HG02885 (cell line): ENCODE results near the gene WDR86.

Experiments
- ATAC-seq: cut with Tn5 transposase; IDR thresholded peaks from one replicate; pipeline ENCODE4 v1.9.1; 2021; ENCODE audit warnings: mild to moderate bottlenecking; ENCODE audit not compliant: unreplicated experiment, poor library complexity

Gene WDR86

DNA sequence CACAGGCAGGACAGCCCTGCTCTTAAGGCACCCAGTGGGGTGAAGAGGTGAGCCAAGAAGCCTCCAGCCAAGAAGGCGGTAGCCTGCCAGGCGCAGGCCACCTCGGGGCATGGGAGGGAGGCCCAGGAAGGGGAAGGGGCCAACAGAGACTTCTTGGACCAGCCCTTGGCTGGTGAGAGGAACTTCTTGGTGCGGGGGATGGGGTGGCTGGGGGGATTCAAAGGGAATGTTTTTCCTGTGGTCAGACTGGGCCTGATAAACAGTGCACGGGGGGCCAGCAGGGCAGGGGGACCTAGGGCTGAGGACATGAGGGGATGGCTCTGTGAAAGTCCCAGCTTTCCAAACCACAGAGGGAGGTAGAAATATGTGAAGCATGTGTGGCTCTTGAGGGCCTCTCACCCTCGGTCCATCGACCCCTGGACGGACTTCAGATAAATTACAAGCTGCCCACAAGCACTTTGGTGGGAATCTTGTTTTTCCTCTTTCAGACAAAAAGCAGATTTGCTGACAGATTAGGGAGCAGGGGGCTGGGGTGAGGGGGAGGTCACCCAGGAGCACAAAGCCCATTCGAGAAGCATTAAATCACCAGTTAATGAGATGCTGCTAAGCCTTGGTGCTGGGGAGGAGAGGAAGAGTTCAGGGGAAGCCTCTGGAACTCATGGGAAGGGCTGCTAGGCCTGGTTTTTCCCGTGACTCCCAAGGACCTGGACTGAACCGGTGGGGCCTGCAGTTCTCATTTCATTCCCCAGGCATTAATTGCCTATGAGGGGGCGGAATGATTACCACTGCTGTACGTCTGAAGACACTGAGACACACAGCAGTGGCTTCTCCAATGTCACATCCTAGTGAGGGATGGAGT is 18.8 kb upstream of the WDR86 start:
- ATAC-seq = no peak

- ATAC-seq = no peak
Observed at GRCh38 chr7:151427705-151428377, 18.0 kb upstream of the WDR86 start.

DNA sequence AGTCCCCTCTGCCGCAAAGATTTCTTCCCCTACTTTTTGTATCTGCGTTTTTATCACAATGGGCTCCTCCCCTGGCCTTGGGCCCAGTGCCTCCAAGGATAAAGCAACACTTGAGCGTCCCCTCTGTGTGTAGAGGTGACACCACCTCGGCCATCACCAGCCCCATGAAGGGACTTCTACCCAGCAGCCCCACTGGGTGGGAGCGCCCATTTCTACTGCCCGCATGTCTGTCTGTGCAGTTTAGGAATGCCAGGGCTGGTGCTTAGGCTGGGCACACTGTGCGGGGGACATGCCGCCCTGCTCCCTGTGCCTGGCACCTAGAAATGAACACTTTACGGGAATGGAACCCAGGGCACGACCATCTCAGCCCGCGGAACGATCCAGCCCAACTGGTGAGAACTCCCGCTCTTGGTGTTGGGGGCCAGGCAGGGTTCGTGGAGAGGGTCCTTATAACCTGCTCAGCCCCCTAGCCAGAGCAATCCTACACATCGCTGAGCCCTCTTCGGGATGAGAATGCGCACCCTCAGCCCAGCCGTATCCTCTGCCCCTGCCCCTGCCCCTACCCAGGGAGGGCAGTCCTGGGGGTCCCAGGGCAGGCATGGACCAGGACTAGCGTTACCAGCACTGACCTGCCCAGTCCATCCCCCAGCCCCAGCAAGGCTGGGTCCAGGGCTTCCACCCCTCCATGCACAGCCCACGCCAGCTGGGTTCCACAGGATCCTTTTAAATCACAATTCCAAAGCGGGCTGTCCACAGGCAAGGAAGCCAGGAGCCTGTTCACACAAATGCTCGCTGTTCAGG is 17.3 kb upstream of the WDR86 start:
- ATAC-seq = no peak

- no peak for ATAC-seq
Observed at GRCh38 chr7:151426441-151426903, 16.6 kb upstream of the WDR86 start.

DNA sequence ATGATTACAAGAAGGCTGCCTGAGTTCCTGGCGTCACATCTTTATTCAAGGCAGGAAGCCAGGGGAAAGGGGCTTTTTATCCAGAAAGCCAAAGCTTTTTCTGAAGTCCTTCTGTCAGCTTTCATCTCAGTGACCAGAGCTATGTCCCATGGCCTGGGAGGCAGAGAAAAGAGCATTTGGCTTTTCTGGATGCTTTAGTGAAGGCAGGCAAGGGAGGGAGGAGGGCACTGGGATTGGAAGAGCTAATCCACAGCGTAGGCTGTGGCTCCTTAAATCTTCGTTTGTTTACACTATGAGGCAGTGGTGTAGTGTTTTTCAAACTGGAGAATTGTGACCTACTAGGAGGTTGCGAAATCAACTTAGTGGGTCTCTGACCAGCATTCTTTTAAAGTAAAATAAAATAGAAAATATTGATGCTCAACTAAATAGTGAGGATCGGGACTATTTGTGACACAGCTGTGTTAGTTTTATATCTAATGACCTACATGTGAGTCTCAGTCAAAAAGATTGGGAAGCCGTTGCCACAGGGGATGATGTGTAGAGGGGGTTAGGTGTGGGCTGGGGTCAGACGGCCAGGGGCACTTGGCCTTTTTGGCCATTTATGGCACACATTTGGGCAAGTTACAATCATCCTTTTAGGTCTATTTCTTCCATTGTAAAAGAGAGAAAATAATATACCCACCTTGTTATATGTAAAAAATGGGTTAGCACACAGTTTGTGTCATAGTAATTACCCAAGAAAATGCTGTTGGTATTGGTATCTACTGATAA is 16.0 kb upstream of the WDR86 start:
- no peak for ATAC-seq

DNA sequence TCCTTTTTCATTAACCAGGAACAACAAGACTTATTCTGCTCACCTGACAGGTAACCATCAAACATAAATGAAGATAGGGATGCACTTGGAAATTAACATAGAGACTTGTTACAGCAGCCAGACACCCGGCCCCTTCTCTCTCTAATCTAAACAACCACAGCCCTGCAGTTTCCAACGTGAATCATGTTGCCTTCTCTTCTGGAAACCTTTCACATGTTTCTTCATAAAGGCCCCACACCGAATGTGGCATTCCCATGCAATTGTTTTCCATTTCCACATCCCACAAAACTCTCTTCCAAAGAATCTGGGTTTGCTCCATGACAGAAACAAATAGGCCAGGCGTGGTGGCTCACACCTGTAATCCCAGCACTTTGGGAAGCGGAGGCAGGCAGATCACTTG is 15.0 kb upstream of the WDR86 start:
- ATAC-seq = no peak

DNA sequence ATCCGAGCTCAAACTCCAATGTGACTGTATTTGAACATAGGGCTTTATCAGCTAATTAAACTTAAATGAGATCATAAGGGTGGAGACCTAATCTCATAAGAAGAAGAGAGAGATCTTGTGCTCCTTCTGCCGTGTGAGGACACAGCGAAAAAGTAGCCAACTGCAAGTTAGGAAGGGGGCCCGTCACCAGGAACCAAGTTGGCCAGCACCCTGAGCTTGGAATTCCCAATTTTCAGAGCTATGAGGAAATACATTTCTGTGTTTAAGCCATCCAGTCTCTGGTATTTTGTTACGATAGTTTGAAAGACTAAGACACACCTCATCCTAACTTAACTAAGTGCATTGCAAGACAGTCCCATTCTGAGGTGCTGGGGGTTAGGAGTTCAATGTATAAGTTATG is 14.1 kb upstream of the WDR86 start:
- no peak for ATAC-seq

DNA sequence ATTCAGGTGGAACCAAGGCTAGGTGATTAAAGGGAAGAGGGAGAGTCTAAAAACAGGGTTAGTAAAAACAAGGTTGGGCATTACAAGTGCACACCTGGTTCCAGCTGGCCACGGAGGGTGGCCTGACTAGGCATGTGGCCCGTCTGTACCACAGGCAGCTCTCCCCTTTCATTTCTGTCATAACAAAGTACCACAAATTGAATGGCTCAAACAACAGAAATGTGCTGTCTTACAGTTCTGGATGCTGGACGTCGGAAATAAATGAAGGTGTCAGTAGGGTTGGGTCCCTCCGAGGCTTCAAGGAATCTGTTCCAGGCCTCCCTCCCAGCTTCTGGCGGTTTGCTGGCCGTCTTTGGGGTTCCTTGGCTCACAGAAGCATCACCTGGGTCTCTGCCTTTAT is 13.4 kb upstream of the WDR86 start:
- no peak for ATAC-seq

- no peak for ATAC-seq
Observed at GRCh38 chr7:151422212-151422611, 12.4 kb upstream of the WDR86 start.

- ATAC-seq = no peak
Observed at GRCh38 chr7:151420144-151420543, 10.3 kb upstream of the WDR86 start.

DNA sequence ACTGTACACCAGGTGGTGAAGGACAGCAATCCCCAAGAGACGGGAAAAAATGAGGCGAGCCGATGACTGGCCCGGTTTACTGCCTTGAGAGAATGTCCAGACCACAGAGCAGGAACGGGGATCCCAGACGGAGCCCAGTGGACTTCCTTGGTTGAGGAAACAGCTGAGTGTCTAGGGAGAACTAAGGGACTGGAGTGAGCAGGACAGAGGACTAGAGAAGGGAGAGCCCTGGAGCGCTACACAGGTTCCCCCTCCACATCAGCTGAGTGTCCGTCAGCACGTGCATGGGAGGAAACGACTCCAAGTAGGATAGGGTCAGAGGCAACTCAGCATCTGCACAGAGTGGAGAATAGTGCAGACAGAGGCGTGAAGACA is 7.1 kb upstream of the WDR86 start:
- ATAC-seq = no peak

DNA sequence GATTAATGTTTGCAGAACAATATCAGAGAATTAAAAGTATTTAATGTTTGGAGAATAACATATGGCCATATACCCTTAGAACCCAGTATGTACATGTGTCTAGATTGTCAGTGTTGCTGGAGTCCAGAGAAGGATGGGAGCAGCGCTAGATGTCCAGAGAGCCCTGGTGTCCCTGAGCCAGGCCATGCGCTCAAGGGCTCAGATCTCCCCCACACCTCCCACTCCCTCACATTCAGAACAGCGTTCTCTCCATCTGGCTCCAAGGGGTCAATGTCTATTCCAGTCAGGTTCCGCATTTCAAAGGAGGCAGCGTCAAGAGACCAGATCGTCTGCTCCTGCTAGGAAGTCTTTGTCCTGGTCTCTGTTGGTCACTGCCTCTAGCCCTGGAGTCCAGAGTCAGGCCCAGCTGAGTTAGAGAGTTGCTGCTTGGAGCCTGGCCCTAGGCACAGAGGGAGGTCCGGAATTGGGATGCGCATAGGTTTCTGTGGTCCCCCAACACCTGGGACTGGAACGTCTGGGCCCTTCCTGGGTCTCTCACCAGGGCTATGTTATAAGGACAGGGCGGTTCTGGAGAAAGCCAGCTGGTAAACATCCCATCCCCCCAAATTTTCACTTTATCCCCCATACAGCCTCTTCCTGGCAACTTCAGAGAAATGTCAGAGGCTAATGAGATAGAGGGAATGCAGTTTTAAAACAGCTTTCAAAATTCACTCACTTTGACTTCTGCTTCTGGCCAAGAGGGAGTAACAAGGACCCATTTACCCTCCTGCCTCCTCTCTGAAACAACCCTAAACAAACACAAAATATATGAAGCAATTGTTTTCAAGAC is 6.5 kb upstream of the WDR86 start:
- no peak for ATAC-seq

DNA sequence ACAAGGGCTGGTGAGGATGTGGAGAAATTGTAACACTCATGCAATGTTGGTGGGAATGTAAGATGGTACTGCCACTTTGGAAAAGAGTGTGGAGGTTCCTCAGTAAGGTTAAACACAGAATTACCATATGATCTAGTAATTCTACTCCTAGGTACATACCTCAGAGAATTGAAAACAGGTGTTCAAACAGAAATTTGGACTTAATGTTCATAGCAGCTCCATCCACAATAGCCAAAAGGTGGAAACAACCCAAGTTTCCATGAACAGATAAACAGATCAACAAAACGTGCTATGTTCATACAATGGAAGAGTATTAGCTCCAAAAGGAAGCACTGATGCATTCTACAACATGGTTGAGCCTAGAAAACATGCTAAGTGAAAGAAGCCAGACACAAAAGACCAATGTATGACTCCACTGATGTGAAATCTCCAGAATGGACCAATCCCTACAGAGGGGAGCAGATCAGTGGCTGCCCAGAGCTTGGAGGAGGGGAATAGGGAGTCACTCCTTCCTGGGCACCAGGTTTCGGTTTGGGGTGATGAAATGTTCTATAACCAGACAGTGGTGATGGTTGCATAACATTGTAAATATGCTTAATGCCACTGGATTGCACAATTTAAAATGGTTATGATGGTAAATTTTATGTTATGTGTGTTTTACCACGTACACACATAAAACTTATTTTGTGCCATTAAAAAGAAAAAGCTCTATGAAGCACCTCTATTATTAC is 5.7 kb upstream of the WDR86 start:
- ATAC-seq = no peak

- no peak for ATAC-seq
Observed at GRCh38 chr7:151413241-151413640, 3.4 kb upstream of the WDR86 start.

DNA sequence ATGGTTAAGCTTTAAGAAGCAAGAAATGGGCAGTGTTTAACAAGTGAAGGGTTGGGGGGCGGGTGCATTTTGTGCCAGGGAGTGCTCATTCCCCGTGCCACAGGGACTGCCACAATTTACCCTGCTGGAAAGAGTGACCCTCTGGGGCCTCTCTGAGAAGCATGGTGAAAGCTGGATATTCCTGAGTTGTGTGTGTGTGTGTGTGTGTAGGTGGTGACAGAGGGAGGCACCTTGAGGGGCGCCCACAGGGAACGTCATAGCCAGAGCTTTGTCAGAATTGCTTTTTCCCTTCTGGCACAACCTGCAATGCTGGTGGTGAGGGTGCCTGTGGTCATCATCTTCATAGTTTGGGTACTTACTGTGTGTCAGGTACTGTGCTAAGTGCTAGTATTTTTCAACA is 2.5 kb upstream of the WDR86 start:
- no peak for ATAC-seq

GRCh38 chr7:151411551-151411950 is 1.7 kb upstream of the WDR86 start:
- no peak for ATAC-seq

DNA sequence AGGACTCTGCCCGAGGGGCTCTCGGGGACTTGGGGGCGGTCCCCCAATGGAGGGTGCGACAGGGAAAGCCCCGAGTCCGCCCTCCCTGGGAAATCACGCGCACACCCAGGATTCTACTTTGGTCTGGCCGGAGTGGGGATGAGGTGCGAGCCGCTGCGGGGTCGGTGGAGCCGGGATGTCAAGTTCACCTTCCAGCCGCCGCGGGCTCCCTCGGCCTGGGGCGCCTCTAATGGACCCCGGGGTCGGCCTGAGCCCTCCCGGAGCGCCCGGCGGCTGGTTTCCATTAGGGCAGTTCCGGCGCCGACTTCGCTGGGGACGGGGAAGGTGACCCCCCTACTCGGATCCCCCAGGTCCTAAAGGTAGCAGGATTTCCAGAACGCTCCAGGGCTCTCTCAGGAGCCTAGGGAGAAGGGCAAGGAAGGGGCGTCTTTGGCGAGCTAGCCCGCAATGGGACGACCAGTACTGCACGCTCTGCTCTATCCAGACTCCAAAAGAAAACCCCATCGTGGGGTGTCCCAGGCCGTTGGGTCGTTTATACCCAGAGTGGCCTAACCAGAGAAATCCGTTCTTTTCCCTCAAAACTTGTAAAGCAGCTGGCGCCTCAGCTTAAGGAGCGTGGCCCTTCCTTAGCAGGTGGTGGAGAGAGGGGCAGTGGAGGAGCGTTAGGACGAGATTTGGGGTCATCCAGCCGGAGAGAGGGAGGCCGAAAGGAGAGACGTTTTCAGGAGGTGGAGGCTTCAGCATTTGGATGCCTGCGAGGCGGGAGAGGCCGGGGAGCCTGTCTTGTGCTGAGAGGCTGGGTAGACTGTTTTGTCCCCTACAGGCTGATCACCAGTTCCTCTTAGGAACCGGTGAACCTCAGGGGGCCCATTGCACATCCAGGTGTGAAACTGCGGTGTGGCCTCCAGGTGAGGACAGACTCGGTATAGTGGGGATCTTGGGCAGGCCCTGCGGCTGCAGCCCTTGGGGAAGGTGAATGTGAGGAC is 860 bp upstream of the WDR86 start:
- ATAC-seq = no peak
